ENCODE measurements around the gene FBXO48.

Gene FBXO48

GRCh38 chr2:68415521-68415920 is 51.6 kb downstream of the FBXO48 start:
- Histone ChIP-seq H3K27me3 (ENCODE audit: insufficient read depth, low read length, poor library complexity, severe bottlenecking) (no peaks in the 10 kb centered on the region), H3K4me1 (ENCODE audit: insufficient read depth, low read length, poor library complexity, severe bottlenecking) (peaks cover 50% of the 10 kb centered on the region), H3K4me3 (ENCODE audit: low read length, poor library complexity, severe bottlenecking) (no peak overlapping the region), H3K79me2 (ENCODE audit: insufficient read depth, low read length) (no peaks in the 10 kb centered on the region), H3K36me3 (ENCODE audit: insufficient read depth, low read length) (no peaks in the 10 kb centered on the region), H3K9ac (ENCODE audit: low read depth, low read length, poor library complexity, severe bottlenecking) (no peak overlapping the region), H3K4me2 (ENCODE audit: low read depth, low read length, poor library complexity, severe bottlenecking) (no peak overlapping the region), H4K20me1 (ENCODE audit: insufficient read depth, low read length, poor library complexity, severe bottlenecking) (no peaks in the 10 kb centered on the region), H3K9me3 (ENCODE audit: insufficient read depth, low read depth, low read length) (no peaks in the 10 kb centered on the region), H3K9me2 (replicated peaks; ENCODE audit: low read depth, low read length) (no peaks in the 10 kb centered on the region), H2AFZ (ENCODE audit: low read length) (0 out of 2 replicates have a peak overlapping the region, but pooled peaks have one; percentile 13), H3F3A (ENCODE audit: low read depth) (no peaks in the 10 kb centered on the region)
- TF ChIP-seq CTCF (conservative IDR thresholded peaks at IDR 0.05; ENCODE audit: low read length), result no peak
- no peak for TF ChIP-seq EZH2phosphoT487 (IDR thresholded peaks at IDR 0.05; ENCODE audit: borderline replicate concordance)

- Histone ChIP-seq H3K27me3 (ENCODE audit: insufficient read depth, low read length, poor library complexity, severe bottlenecking) (no peaks in the 10 kb centered on the region), H3K9ac (ENCODE audit: low read depth, low read length, poor library complexity, severe bottlenecking) (no peak overlapping the region), H3K4me3 (ENCODE audit: low read length, poor library complexity, severe bottlenecking) (no peak overlapping the region), H3K9me2 (replicated peaks; ENCODE audit: low read depth, low read length) (no peaks in the 10 kb centered on the region), H3K4me2 (ENCODE audit: low read depth, low read length, poor library complexity, severe bottlenecking) (no peak overlapping the region), H3K9me3 (ENCODE audit: insufficient read depth, low read depth, low read length) (no peaks in the 10 kb centered on the region), H3K4me1 (ENCODE audit: insufficient read depth, low read length, poor library complexity, severe bottlenecking) (peaks cover 44% of the 10 kb centered on the region), H3F3A (ENCODE audit: low read depth) (no peaks in the 10 kb centered on the region), H4K20me1 (ENCODE audit: insufficient read depth, low read length, poor library complexity, severe bottlenecking) (no peaks in the 10 kb centered on the region), H3K79me2 (ENCODE audit: insufficient read depth, low read length) (no peaks in the 10 kb centered on the region), H3K36me3 (ENCODE audit: insufficient read depth, low read length) (no peaks in the 10 kb centered on the region), H2AFZ (ENCODE audit: low read length) (no peak overlapping the region)
- TF ChIP-seq CTCF (conservative IDR thresholded peaks at IDR 0.05; ENCODE audit: low read length), result no peak
- no peak for TF ChIP-seq EZH2phosphoT487 (IDR thresholded peaks at IDR 0.05; ENCODE audit: borderline replicate concordance)
Measured at GRCh38 chr2:68414876-68415275, 52.2 kb downstream of the FBXO48 start.

GRCh38 chr2:68414452-68414851 is 52.6 kb downstream of the FBXO48 start:
- no peak overlapping the region for H3K9ac ChIP-seq (ENCODE audit: low read depth, low read length, poor library complexity, severe bottlenecking)
- no peaks in the 10 kb centered on the region for H3K27me3 ChIP-seq (ENCODE audit: insufficient read depth, low read length, poor library complexity, severe bottlenecking)
- TF ChIP-seq EZH2phosphoT487 (IDR thresholded peaks at IDR 0.05; ENCODE audit: borderline replicate concordance) (no peak), CTCF (conservative IDR thresholded peaks at IDR 0.05; ENCODE audit: low read length) (no peak)
- H3K79me2 ChIP-seq (ENCODE audit: insufficient read depth, low read length), result no peaks in the 10 kb centered on the region
- no peaks in the 10 kb centered on the region for H3K9me3 ChIP-seq (ENCODE audit: insufficient read depth, low read depth, low read length)
- no peak overlapping the region for H3K4me2 ChIP-seq (ENCODE audit: low read depth, low read length, poor library complexity, severe bottlenecking)
- no peaks in the 10 kb centered on the region for H3K36me3 ChIP-seq (ENCODE audit: insufficient read depth, low read length)
- H3K4me3 ChIP-seq (ENCODE audit: low read length, poor library complexity, severe bottlenecking), result no peak overlapping the region
- H3F3A ChIP-seq (ENCODE audit: low read depth), result no peaks in the 10 kb centered on the region
- H3K4me1 ChIP-seq (ENCODE audit: insufficient read depth, low read length, poor library complexity, severe bottlenecking), result peaks cover 40% of the 10 kb centered on the region
- H3K9me2 ChIP-seq (replicated peaks; ENCODE audit: low read depth, low read length), result no peaks in the 10 kb centered on the region
- no peak overlapping the region for H2AFZ ChIP-seq (ENCODE audit: low read length)
- no peaks in the 10 kb centered on the region for H4K20me1 ChIP-seq (ENCODE audit: insufficient read depth, low read length, poor library complexity, severe bottlenecking)
